B cell (primary cell): ENCODE data around the gene EXOC6B. TPM values are rescaled to one million over a fixed set of nuclear protein-coding genes. Genes with fewer than 3 reads are reported as not detected.

Experiments
- ATAC-seq: fragments of 200-7000 bp; cut with Tn5 transposase; one replicate; pipeline ENCODE4 v1.10.0; 2021; ENCODE audit warnings: low read depth, mild to moderate bottlenecking, moderate number of reproducible peaks, moderate library complexity
- CTCF ChIA-PET: fragments of 350-600 bp; sonication (Branson Sonifier 250); formaldehyde crosslinking; loops from one replicate; lab custom pipeline; 2021; ENCODE audit warnings: antibody characterized with exemption, inconsistent platforms; lab: Charles Lee
- POLR2A ChIA-PET: fragments of 350-600 bp; sonication (Branson Sonifier 250); formaldehyde crosslinking; loops from one replicate; lab custom pipeline; 2021; ENCODE audit warnings: antibody characterized with exemption; lab: Charles Lee
- DNase-seq: peaks from one replicate; pipeline ENCODE4 v3.0.0; 2013
- H2AFZ ChIP-seq: 2 replicates; pipeline ENCODE4 v1.6.1; 2012; ENCODE audit warnings: mild to moderate bottlenecking, low read depth, low read length; ENCODE audit not compliant: insufficient read depth, poor library complexity, severe bottlenecking
- H3K27ac ChIP-seq, 2 donors: 1 replicate in 1 of 2; 2 replicates in 1 of 2; pipeline ENCODE4 v1.5.1; 2012 to 2013; ENCODE audit warnings: low read length in 2 of 2, mild to moderate bottlenecking in 2 of 2, moderate library complexity in 1 of 2
- H3K27me3 ChIP-seq, 4 experiments: fragments of 200-600 bp in 1 of 4; sonication (generic) in 1 of 4; replicated peaks in 1 of 4; 1 replicate in 2 of 4; 2 replicates in 2 of 4; pipeline versions ENCODE4 v1.6.1 to v1.7.0; 2013 to 2016; ENCODE audit warnings: low read length in 3 of 4, mild to moderate bottlenecking in 2 of 4, mixed read lengths in 1 of 4, moderate library complexity in 1 of 4; ENCODE audit not compliant: insufficient read depth in 4 of 4, control insufficient read depth in 3 of 4; ENCODE audit errors: control extremely low read depth in 1 of 4
- H3K36me3 ChIP-seq, 2 experiments: replicated peaks in 1 of 2; 1 replicate in 1 of 2; 2 replicates in 1 of 2; pipeline versions ENCODE4 v1.6.1 to v1.7.1; 2013; ENCODE audit warnings: low read length in 1 of 2; ENCODE audit not compliant: insufficient read depth in 2 of 2, control insufficient read depth in 1 of 2; ENCODE audit errors: control extremely low read depth in 1 of 2, extremely low read depth in 1 of 2
- H3K4me1 ChIP-seq, 2 donors: fragments of 200-600 bp in 1 of 2; sonication (generic) in 1 of 2; 1 replicate in 1 of 2; 2 replicates in 1 of 2; pipeline versions ENCODE4 v1.5.1 to v1.6.1; 2013 to 2017; ENCODE audit warnings: low read length in 2 of 2; ENCODE audit not compliant: control insufficient read depth in 2 of 2, insufficient read depth in 2 of 2
- H3K4me2 ChIP-seq: replicated peaks from 2 replicates; pipeline ENCODE3; 2012; ENCODE audit warnings: mild to moderate bottlenecking, low read depth, low read length; ENCODE audit not compliant: poor library complexity, severe bottlenecking
- H3K4me3 ChIP-seq, 5 experiments: fragments of 200-600 bp in 1 of 5; sonication (generic) in 1 of 5; 1 replicate in 3 of 5; 2 replicates in 2 of 5; pipeline versions ENCODE4 v1.5.1 to v1.7.0; 2011 to 2016; ENCODE audit warnings: low read length in 4 of 5, mild to moderate bottlenecking in 4 of 5, low read depth in 2 of 5, control low read depth in 1 of 5, moderate library complexity in 1 of 5; ENCODE audit not compliant: insufficient read depth in 1 of 5; ENCODE audit errors: control extremely low read depth in 1 of 5, extremely low read depth in 1 of 5
- H3K79me2 ChIP-seq: fragments of 200-600 bp; sonication (generic); one replicate; pipeline ENCODE4 v1.6.0; 2016; ENCODE audit warnings: low read length; ENCODE audit not compliant: control insufficient read depth, insufficient read depth
- H3K9ac ChIP-seq: fragments of 200-600 bp; sonication (generic); 2 replicates; pipeline ENCODE4 v1.6.1; 2017; ENCODE audit warnings: mild to moderate bottlenecking, low read length, moderate library complexity
- H3K9me3 ChIP-seq, 3 donors: one replicate each; pipeline versions ENCODE4 v1.6.1 to v1.7.1; 2013; ENCODE audit warnings: low read length in 2 of 3; ENCODE audit not compliant: control insufficient read depth in 2 of 3, insufficient read depth in 1 of 3; ENCODE audit errors: control extremely low read depth in 1 of 3
- H4K20me1 ChIP-seq: 2 replicates; pipeline ENCODE4 v1.6.0; 2012; ENCODE audit warnings: mild to moderate bottlenecking, low read length; ENCODE audit not compliant: insufficient read depth, control insufficient read depth, poor library complexity, severe bottlenecking
- H3K27ac Mint-ChIP-seq: one replicate; pipeline ENCODE4 v1.8.0; 2021; ENCODE audit warnings: mixed read lengths
- H3K27me3 Mint-ChIP-seq: one replicate; pipeline ENCODE4 v1.8.0; 2021; ENCODE audit warnings: mixed read lengths
- H3K4me1 Mint-ChIP-seq: one replicate; pipeline ENCODE4 v1.8.0; 2021; ENCODE audit warnings: mixed read lengths
- H3K4me3 Mint-ChIP-seq: one replicate; pipeline ENCODE4 v1.8.0; 2021; ENCODE audit warnings: mixed read lengths
- H3K9me3 Mint-ChIP-seq: one replicate; pipeline ENCODE4 v1.8.0; 2022; ENCODE audit warnings: mixed read lengths; ENCODE audit not compliant: insufficient read depth
- EZH2 ChIP-seq: IDR thresholded peaks from 2 replicates; pipeline ENCODE4 v1.6.1; 2012; ENCODE audit warnings: borderline replicate concordance, low read depth, mild to moderate bottlenecking, moderate library complexity, low read length; ENCODE audit not compliant: insufficient read depth, poor library complexity, severe bottlenecking
- WGBS: methylation state at CpG from one replicate; pipeline ENCODE4 v1.1.5; 2013; ENCODE audit warnings: missing lambda C conversion rate; ENCODE audit not compliant: insufficient coverage; 5-methylcytosine and 5-hydroxymethylcytosine counted together
- intact Hi-C: fragments of 100-400 bp; cut with micrococcal nuclease; formaldehyde crosslinking; loops from one replicate; pipeline ENCODE4 v1.10.0; 2022
- polyA plus RNA-seq: library from polyadenylated mRNA; depleted of rRNA; stranded (reverse); fragments of >200 nt; gene quantifications from 2 replicates; pipeline ENCODE4 v1.2.3, GENCODE V29; 2012
- total RNA-seq, 2 donors: library from RNA; stranded (reverse); fragments of 120-200 nt in 1 of 2; gene quantifications; 1 replicate in 1 of 2; 2 replicates in 1 of 2; pipeline versions ENCODE4 v1.2.3 to v1.2.4, GENCODE V29; 2013 to 2022
- TF ChIP-seq, protein P1 (sequence below): fragments of 200-600 bp; IDR thresholded peaks from one replicate; pipeline ENCODE4 v1.8.0; 2022; ENCODE audit warnings: antibody characterized with exemption, mild to moderate bottlenecking

The EXOC6B gene
- total and polyA plus RNA-seq, 2 donors (not counting 1 experiment from before 2014, with no cell fraction given) = 4.8 to 22.6 TPM

DNA sequence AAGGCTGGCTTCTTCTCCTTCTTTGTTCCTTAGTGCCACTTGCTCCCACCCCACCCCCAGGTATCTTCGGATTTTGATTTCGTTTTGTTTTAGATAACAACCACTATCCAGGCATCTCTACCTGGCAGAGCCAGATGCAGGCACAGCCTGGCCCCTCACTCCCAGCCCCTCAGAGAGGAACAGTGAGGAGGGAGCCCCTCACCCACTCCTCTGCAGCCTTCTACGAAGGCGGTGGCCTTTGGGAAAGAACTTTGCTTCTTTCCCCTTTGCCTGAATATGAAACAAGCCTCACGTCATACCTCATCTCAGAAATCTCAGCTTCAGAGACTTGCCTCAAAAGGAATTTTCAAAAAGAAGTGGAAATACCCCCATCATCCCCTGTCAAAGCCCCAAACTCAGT is 671.9 kb downstream of the EXOC6B start:
- H3K9me3 ChIP-seq = peaks cover 0 to 4% (median 0%) of the 10 kb centered on the region in 3 donors
- intact Hi-C loops = no loop called here
- Mint-ChIP-seq H3K9me3 (no peaks in the 10 kb centered on the region), H3K4me1 (peaks cover 17% of the 10 kb centered on the region), H3K27ac (no peak overlapping the region), H3K27me3 (peaks cover 48% of the 10 kb centered on the region), H3K4me3 (no peak overlapping the region)
- WGBS = 100% methylated on average over 4 of the region's 5 CpGs
- DNase-seq = no peak
- TF ChIP-seq, protein P1, sequence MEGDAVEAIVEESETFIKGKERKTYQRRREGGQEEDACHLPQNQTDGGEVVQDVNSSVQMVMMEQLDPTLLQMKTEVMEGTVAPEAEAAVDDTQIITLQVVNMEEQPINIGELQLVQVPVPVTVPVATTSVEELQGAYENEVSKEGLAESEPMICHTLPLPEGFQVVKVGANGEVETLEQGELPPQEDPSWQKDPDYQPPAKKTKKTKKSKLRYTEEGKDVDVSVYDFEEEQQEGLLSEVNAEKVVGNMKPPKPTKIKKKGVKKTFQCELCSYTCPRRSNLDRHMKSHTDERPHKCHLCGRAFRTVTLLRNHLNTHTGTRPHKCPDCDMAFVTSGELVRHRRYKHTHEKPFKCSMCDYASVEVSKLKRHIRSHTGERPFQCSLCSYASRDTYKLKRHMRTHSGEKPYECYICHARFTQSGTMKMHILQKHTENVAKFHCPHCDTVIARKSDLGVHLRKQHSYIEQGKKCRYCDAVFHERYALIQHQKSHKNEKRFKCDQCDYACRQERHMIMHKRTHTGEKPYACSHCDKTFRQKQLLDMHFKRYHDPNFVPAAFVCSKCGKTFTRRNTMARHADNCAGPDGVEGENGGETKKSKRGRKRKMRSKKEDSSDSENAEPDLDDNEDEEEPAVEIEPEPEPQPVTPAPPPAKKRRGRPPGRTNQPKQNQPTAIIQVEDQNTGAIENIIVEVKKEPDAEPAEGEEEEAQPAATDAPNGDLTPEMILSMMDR = no peak
- no peak for TF ChIP-seq EZH2
- no peak overlapping the region for H3K4me2 ChIP-seq
- no peak for ATAC-seq
- no peaks in the 10 kb centered on the region for H3K36me3 ChIP-seq
- no peaks in the 10 kb centered on the region for H4K20me1 ChIP-seq
- no peak overlapping the region for H3K4me3 ChIP-seq
- no peaks in the 10 kb centered on the region for H3K79me2 ChIP-seq
- POLR2A ChIA-PET = no interaction called here
- no peak overlapping the region for H3K27ac ChIP-seq
- peaks cover 14 to 16% of the 10 kb centered on the region in 2 donors for H3K4me1 ChIP-seq
- H3K9ac ChIP-seq = no peak overlapping the region
- no peak overlapping the region for H2AFZ ChIP-seq
- CTCF ChIA-PET = interaction anchor here (0.6 to 1.2 kb wide), 2 partner anchors 170 to 608 kb away, joined by 3 read pairs; no protein-coding TSS in a partner anchor
- peaks cover 0 to 39% (median 13%) of the 10 kb centered on the region in 4 experiments for H3K27me3 ChIP-seq

DNA sequence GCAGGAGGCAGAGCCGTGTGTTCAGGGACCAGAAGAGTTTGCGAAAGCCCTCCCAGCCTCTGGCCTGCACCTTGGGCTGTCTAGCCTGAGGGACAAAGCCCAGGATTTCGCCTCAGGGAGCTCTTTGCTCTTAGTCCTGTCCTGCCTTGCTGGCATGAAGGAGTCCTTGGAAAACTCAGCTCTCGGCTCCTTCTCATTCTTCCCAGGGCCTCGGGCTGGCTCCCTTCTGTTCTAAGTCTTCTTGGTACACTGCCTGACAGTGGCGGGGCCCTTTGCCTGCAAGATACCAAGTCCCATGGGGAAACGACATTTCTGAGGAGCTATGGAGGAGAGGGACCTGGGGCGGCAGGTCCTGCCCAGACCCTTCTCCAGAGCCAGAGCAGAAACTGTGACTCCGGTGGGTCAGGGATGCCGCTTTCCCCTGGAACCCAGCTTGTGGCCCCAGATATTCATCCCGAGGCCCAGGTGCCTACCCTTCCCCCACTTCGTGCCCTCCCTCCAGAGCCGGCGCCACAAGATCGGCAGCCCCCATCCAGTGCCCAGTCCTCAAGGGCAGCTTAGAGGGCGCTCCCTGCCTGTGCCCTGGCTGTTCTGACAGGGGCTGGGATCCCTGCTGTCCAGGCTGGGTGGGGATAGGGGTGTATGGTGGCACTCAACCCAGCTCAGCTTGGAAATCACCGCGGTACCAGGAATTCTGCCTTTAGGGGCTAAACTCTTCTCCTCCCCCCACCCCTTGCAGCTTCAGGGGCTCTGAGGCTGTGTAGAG is 672.6 kb downstream of the EXOC6B start:
- Mint-ChIP-seq H3K27me3 (peaks cover 52% of the 10 kb centered on the region), H3K4me3 (no peak overlapping the region), H3K9me3 (no peaks in the 10 kb centered on the region), H3K27ac (no peak overlapping the region), H3K4me1 (peaks cover 20% of the 10 kb centered on the region)
- Histone ChIP-seq H3K4me3 (no peak overlapping the region), H3K36me3 (no peaks in the 10 kb centered on the region), H3K9me3 (peaks cover 0 to 4% (median 0%) of the 10 kb centered on the region in 3 donors), H3K4me1 (peaks cover 15 to 17% of the 10 kb centered on the region in 2 donors), H4K20me1 (no peaks in the 10 kb centered on the region), H3K79me2 (no peaks in the 10 kb centered on the region), H3K9ac (no peak overlapping the region), H2AFZ (no peak overlapping the region), H3K27ac (no peak overlapping the region), H3K4me2 (no peak overlapping the region), H3K27me3 (peaks cover 0 to 42% (median 13%) of the 10 kb centered on the region in 4 experiments)
- ChIA-PET CTCF (interaction anchor here (1.2 kb wide), 1 partner anchor 607 kb away, joined by 3 read pairs; no protein-coding TSS in a partner anchor), POLR2A (no interaction called here)
- 84% methylated on average over 16 of the region's 18 CpGs for WGBS
- DNase-seq = no peak
- intact Hi-C loops = no loop called here
- TF ChIP-seq, protein P1 = no peak
- no peak for TF ChIP-seq EZH2
- ATAC-seq = no peak
